GM12878 (cell line): Measurements from ENCODE around the gene TRIP12.

Source experiments
- BMI1 ChIP-seq: fragments of 450-650 bp; IDR thresholded peaks from 2 replicates; pipeline ENCODE4 v1.6.1; 2016; ENCODE audit warnings: mild to moderate bottlenecking, moderate library complexity, borderline replicate concordance
- EP300 ChIP-seq, 2 experiments: fragments of 150-350 bp in 1 of 2; IDR thresholded peaks; 2 replicates each; pipeline ENCODE4 v1.6.1; 2011 to 2012; ENCODE audit warnings: low read depth in 2 of 2, low read length in 2 of 2, borderline replicate concordance in 1 of 2, improper control_type of control experiment in 1 of 2, inconsistent platforms in 1 of 2; ENCODE audit not compliant: control insufficient read depth in 1 of 2
- EZH2 ChIP-seq: IDR thresholded peaks from 2 replicates; pipeline ENCODE4 v1.6.1; 2012; ENCODE audit warnings: low read depth, mild to moderate bottlenecking, control low read depth, inconsistent platforms, low read length, borderline replicate concordance; ENCODE audit not compliant: control insufficient read depth
- FOS ChIP-seq: IDR thresholded peaks from 3 replicates; pipeline ENCODE4 v1.6.1; 2011; ENCODE audit warnings: borderline replicate concordance; ENCODE audit not compliant: insufficient read length; ENCODE audit errors: extremely low read depth
- POLR2A ChIP-seq: IDR thresholded peaks from 2 replicates; pipeline ENCODE4 v1.6.1; 2011; ENCODE audit warnings: low read depth, mild to moderate bottlenecking, low read length
- RAD21 ChIP-seq: IDR thresholded peaks from 2 replicates; pipeline ENCODE4 v1.6.1; 2011; ENCODE audit warnings: mild to moderate bottlenecking, low read depth, low read length, moderate library complexity; ENCODE audit not compliant: insufficient read depth
- TF ChIP-seq, protein P1 (sequence below): fragments of 450-650 bp; IDR thresholded peaks from 2 replicates; pipeline ENCODE4 v1.6.1; 2017; ENCODE audit warnings: mild to moderate bottlenecking, moderate library complexity

DNA sequence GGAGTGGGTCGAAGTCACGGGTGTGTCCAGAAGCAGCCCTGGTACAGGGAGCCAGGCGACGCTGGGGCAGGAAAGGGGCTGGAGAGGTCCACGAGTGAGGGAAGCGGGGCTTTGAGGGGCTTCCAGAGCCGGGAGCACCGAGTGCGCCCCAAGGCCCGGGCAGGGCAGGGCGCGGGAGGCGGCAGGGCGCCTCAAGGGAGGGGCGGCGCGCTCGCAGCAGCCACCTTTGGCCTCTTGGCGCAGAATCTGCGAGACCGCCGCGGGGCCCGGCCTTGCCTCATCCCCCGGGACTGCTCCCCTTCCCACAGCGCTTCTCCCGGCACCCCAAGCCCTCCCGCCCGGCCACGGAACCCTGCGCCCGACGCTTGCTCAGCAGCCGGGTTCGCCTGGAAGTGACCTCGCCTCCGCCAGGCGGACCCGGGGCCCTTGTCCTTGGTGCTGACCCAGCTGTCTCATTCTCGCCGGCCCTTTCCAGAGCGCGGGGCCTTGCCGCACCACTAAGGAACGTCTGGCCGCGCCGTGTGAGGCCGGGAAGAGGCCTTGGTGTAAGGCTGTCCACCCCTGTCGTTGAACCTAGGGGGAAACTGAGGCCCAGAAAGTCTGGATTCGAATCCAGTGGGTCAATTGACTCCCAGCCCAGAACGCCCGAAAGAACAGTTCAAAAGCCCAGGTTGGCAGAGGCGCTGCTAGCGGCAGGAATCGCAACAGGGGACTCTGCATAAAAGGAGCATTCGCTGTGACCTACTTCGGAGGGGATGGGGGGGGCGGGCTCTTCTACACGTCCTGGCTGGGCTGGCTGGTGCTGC is 206.9 kb downstream of the TRIP12 start:
- TF ChIP-seq BMI1 = no peak
- no peak for TF ChIP-seq RAD21
- no peak for TF ChIP-seq EZH2
- TF ChIP-seq EP300 (IDR thresholded peaks at IDR 0.05; ENCODE audit: borderline replicate concordance in 1 of 2, control insufficient read depth in 1 of 2, low read depth in 2 of 2, low read length in 2 of 2) = no peak
- no peak for TF ChIP-seq POLR2A
- TF ChIP-seq, protein P1, sequence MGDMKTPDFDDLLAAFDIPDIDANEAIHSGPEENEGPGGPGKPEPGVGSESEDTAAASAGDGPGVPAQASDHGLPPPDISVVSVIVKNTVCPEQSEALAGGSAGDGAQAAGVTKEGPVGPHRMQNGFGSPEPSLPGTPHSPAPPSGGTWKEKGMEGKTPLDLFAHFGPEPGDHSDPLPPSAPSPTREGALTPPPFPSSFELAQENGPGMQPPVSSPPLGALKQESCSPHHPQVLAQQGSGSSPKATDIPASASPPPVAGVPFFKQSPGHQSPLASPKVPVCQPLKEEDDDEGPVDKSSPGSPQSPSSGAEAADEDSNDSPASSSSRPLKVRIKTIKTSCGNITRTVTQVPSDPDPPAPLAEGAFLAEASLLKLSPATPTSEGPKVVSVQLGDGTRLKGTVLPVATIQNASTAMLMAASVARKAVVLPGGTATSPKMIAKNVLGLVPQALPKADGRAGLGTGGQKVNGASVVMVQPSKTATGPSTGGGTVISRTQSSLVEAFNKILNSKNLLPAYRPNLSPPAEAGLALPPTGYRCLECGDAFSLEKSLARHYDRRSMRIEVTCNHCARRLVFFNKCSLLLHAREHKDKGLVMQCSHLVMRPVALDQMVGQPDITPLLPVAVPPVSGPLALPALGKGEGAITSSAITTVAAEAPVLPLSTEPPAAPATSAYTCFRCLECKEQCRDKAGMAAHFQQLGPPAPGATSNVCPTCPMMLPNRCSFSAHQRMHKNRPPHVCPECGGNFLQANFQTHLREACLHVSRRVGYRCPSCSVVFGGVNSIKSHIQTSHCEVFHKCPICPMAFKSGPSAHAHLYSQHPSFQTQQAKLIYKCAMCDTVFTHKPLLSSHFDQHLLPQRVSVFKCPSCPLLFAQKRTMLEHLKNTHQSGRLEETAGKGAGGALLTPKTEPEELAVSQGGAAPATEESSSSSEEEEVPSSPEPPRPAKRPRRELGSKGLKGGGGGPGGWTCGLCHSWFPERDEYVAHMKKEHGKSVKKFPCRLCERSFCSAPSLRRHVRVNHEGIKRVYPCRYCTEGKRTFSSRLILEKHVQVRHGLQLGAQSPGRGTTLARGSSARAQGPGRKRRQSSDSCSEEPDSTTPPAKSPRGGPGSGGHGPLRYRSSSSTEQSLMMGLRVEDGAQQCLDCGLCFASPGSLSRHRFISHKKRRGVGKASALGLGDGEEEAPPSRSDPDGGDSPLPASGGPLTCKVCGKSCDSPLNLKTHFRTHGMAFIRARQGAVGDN = no peak
- no peak for TF ChIP-seq FOS
